Measurements from ENCODE around the gene KCNQ4. TPM values are rescaled to one million over a fixed set of nuclear protein-coding genes. Genes with fewer than 3 reads are reported as not detected.
A peak's percentile ranks its signal among the peaks of the same experiment; 100 is the strongest.

Gene KCNQ4
- polyA plus RNA-seq, 1 donor from 2014 or later, result not detected

DNA sequence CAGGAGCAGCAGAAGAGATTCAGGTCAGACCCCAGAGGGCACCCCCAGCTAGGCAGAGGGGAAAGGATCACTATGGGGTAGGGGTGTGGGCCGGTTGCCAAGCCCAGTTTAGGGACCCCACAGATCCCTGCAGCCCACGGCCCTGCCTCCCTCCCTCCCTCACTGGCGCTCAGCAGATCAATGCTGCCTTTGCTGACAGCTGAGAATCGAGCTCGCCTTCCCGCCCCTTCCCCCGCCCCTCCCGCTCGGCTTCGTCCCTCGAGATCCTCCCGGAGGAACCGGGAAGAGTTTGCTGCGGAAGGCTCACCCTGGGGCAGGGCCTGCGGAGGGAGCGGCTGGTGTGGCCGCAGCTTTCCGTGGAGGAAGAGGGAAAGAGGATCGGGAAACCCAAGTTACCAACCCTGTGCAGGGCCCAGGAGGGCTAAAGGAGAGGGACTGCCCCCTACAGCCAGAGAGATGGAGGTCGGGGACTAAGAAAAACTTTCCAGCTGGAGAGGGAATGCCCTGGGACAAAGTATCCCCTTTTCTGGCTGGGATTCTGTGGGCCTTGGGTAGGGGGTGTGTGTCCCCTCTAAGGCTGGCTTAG is 1.1 kb upstream of the KCNQ4 start:
- Histone ChIP-seq H3K9ac (ENCODE audit: low read length) (peak overlapping the region; percentile 14), H2AFZ (ENCODE audit: low read depth, low read length) (no peak overlapping the region), H3F3A (ENCODE audit: insufficient read depth, low read length, poor library complexity, severe bottlenecking) (no peaks in the 10 kb centered on the region), H3K4me3 (ENCODE audit: low read length) (peak overlapping the region; percentile 60), H3K79me2 (replicated peaks; ENCODE audit: insufficient read depth, low read length) (no peaks in the 10 kb centered on the region), H3K27ac (ENCODE audit: low read length) (no peak overlapping the region), H3K9me3 (ENCODE audit: low read length) (no peaks in the 10 kb centered on the region), H3K36me3 (ENCODE audit: insufficient read depth, low read length) (no peaks in the 10 kb centered on the region), H3K4me2 (ENCODE audit: low read length) (no peak overlapping the region), H4K20me1 (ENCODE audit: insufficient read depth) (no peaks in the 10 kb centered on the region), H3K9me2 (ENCODE audit: insufficient read depth, low read length) (no peaks in the 10 kb centered on the region), H3K27me3 (ENCODE audit: insufficient read depth, low read depth, low read length) (peaks cover 24% of the 10 kb centered on the region)
- TF ChIP-seq, protein P1, sequence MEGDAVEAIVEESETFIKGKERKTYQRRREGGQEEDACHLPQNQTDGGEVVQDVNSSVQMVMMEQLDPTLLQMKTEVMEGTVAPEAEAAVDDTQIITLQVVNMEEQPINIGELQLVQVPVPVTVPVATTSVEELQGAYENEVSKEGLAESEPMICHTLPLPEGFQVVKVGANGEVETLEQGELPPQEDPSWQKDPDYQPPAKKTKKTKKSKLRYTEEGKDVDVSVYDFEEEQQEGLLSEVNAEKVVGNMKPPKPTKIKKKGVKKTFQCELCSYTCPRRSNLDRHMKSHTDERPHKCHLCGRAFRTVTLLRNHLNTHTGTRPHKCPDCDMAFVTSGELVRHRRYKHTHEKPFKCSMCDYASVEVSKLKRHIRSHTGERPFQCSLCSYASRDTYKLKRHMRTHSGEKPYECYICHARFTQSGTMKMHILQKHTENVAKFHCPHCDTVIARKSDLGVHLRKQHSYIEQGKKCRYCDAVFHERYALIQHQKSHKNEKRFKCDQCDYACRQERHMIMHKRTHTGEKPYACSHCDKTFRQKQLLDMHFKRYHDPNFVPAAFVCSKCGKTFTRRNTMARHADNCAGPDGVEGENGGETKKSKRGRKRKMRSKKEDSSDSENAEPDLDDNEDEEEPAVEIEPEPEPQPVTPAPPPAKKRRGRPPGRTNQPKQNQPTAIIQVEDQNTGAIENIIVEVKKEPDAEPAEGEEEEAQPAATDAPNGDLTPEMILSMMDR (IDR thresholded peaks at IDR 0.05; ENCODE audit: poor library complexity, severe bottlenecking), result peak; percentile 23
- TF ChIP-seq MXI1 (conservative IDR thresholded peaks at IDR 0.05; ENCODE audit: poor library complexity, severe bottlenecking), result no peak

DNA sequence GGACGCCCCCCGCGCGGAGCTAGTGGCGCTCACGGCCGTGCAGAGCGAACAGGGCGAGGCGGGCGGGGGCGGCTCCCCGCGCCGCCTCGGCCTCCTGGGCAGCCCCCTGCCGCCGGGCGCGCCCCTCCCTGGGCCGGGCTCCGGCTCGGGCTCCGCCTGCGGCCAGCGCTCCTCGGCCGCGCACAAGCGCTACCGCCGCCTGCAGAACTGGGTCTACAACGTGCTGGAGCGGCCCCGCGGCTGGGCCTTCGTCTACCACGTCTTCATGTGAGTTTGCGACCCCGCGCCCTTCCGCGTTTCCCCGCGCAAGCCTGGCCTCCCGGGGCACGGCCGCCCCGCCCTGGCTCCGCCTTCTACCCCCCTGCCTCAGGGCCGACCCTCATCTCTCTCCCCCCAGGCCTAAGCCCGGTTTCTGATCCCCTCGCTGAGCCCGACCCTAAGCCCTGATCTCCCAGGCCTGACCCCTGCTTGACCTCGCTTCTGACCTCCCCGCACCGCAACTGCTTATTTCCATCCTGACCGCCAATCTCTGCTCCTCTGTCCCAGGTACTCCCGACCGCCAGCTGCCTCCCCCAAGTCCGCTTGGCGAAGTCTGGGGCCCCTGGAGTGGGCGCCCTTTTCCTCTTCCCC is 669 bp downstream of the KCNQ4 start:
- no peak overlapping the region for H3K27ac ChIP-seq (ENCODE audit: low read length)
- no peak overlapping the region for H2AFZ ChIP-seq (ENCODE audit: low read depth, low read length)
- no peak overlapping the region for H3K4me2 ChIP-seq (ENCODE audit: low read length)

More for the DNA sequence above, 669 bp downstream of the KCNQ4 start:
- H3K9me3 ChIP-seq (ENCODE audit: low read length), result no peaks in the 10 kb centered on the region
- H3K27me3 ChIP-seq (ENCODE audit: insufficient read depth, low read depth, low read length), result peaks cover 24% of the 10 kb centered on the region
- no peak overlapping the region for H3K9ac ChIP-seq (ENCODE audit: low read length)
- no peaks in the 10 kb centered on the region for H3K9me2 ChIP-seq (ENCODE audit: insufficient read depth, low read length)
- H3K4me3 ChIP-seq (ENCODE audit: low read length), result no peak overlapping the region
- H4K20me1 ChIP-seq (ENCODE audit: insufficient read depth), result no peaks in the 10 kb centered on the region
- no peaks in the 10 kb centered on the region for H3F3A ChIP-seq (ENCODE audit: insufficient read depth, low read length, poor library complexity, severe bottlenecking)
- no peaks in the 10 kb centered on the region for H3K79me2 ChIP-seq (replicated peaks; ENCODE audit: insufficient read depth, low read length)
- no peaks in the 10 kb centered on the region for H3K36me3 ChIP-seq (ENCODE audit: insufficient read depth, low read length)
- TF ChIP-seq, protein P2, sequence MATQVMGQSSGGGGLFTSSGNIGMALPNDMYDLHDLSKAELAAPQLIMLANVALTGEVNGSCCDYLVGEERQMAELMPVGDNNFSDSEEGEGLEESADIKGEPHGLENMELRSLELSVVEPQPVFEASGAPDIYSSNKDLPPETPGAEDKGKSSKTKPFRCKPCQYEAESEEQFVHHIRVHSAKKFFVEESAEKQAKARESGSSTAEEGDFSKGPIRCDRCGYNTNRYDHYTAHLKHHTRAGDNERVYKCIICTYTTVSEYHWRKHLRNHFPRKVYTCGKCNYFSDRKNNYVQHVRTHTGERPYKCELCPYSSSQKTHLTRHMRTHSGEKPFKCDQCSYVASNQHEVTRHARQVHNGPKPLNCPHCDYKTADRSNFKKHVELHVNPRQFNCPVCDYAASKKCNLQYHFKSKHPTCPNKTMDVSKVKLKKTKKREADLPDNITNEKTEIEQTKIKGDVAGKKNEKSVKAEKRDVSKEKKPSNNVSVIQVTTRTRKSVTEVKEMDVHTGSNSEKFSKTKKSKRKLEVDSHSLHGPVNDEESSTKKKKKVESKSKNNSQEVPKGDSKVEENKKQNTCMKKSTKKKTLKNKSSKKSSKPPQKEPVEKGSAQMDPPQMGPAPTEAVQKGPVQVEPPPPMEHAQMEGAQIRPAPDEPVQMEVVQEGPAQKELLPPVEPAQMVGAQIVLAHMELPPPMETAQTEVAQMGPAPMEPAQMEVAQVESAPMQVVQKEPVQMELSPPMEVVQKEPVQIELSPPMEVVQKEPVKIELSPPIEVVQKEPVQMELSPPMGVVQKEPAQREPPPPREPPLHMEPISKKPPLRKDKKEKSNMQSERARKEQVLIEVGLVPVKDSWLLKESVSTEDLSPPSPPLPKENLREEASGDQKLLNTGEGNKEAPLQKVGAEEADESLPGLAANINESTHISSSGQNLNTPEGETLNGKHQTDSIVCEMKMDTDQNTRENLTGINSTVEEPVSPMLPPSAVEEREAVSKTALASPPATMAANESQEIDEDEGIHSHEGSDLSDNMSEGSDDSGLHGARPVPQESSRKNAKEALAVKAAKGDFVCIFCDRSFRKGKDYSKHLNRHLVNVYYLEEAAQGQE (IDR thresholded peaks at IDR 0.05; ENCODE audit: borderline replicate concordance), result no peak
- TF ChIP-seq RAD21 (conservative IDR thresholded peaks at IDR 0.05) (no peak), EZH2 (IDR thresholded peaks at IDR 0.05; ENCODE audit: borderline replicate concordance, insufficient read depth, low read length, poor library complexity, severe bottlenecking) (no peak), MXI1 (conservative IDR thresholded peaks at IDR 0.05; ENCODE audit: poor library complexity, severe bottlenecking) (no peak), POLR2AphosphoS5 (IDR thresholded peaks at IDR 0.05) (no peak), TAF1 (IDR thresholded peaks at IDR 0.05; ENCODE audit: low read depth) (no peak), EP300 (conservative IDR thresholded peaks at IDR 0.05; ENCODE audit: poor library complexity, severe bottlenecking) (no peak), SMC3 (conservative IDR thresholded peaks at IDR 0.05; ENCODE audit: poor library complexity) (no peak)
- TF ChIP-seq, protein P1 (IDR thresholded peaks at IDR 0.05; ENCODE audit: poor library complexity, severe bottlenecking), result no peak
